Forelimb muscle (tissue), 1 donor: Measurements from ENCODE around the gene MYO5B. TPM values are rescaled to one million over a fixed set of nuclear protein-coding genes. Genes with fewer than 3 reads are reported as not detected.
"Not testable (repeated sequence)": the region's sequence is repeated elsewhere in the genome, so short reads cannot be mapped to it uniquely, and the experiment has no call there.

Source experiments
- DNase-seq: peaks from one replicate; pipeline ENCODE4 v3.0.0-alpha.2; 2013; ENCODE audit warnings: low read depth
- polyA plus RNA-seq: library from polyadenylated mRNA; unstranded; fragments of 120-200 nt; gene quantifications from one replicate; pipeline ENCODE4 v1.2.1, GENCODE V29; 2013; ENCODE audit not compliant: insufficient read length

The MYO5B gene
- polyA plus RNA-seq = 1.6 TPM

- no peak for DNase-seq
These were observed at the start of gene MYO5B for GRCh38 chr18:50194631-50195532. Gene MYO5B (minus strand): TSS chr18:50195147. CDS start chr18:50194793, 354 bp downstream.

- DNase-seq = not testable (repeated sequence)
These were observed 46.8 kb upstream of the MYO5B start for GRCh38 chr18:50241768-50242167.

GRCh38 chr18:50240080-50240563 lies 45.2 kb upstream of the MYO5B start:
- DNase-seq = no peak

- DNase-seq = no peak
These were observed 37.5 kb upstream of the MYO5B start for GRCh38 chr18:50232419-50232818.

- no peak for DNase-seq
These were observed 36.7 kb upstream of the MYO5B start for GRCh38 chr18:50231621-50232020.

- DNase-seq = not testable (repeated sequence)
These were observed 25.3 kb upstream of the MYO5B start for GRCh38 chr18:50220249-50220648.

- no peak for DNase-seq
These were observed 23.7 kb upstream of the MYO5B start for GRCh38 chr18:50218432-50219197.

GRCh38 chr18:50209311-50209710 lies 14.4 kb upstream of the MYO5B start:
- no peak for DNase-seq

- DNase-seq = no peak
These were observed 12.8 kb upstream of the MYO5B start for GRCh38 chr18:50207722-50208121.

GRCh38 chr18:50203801-50204604 lies 9.1 kb upstream of the MYO5B start:
- no peak for DNase-seq

GRCh38 chr18:50201476-50202018 lies 6.6 kb upstream of the MYO5B start:
- no peak for DNase-seq

GRCh38 chr18:50199921-50200320 lies 5.0 kb upstream of the MYO5B start:
- no peak for DNase-seq

- no peak for DNase-seq
These were observed 4.5 kb upstream of the MYO5B start for GRCh38 chr18:50199346-50199855.

GRCh38 chr18:50196261-50196660 lies 1.3 kb upstream of the MYO5B start:
- no peak for DNase-seq

- DNase-seq = no peak
These were observed 742 bp upstream of the MYO5B start for GRCh38 chr18:50195689-50196088.

GRCh38 chr18:50193796-50194630 lies 934 bp downstream of the MYO5B start:
- no peak for DNase-seq

- DNase-seq = no peak
These were observed 1.8 kb downstream of the MYO5B start for GRCh38 chr18:50192995-50193795.

- no peak for DNase-seq
These were observed 4.0 kb downstream of the MYO5B start for GRCh38 chr18:50190926-50191325.

- no peak for DNase-seq
These were observed 4.7 kb downstream of the MYO5B start for GRCh38 chr18:50190236-50190635.
